PC-9 (cell line): Measurements from ENCODE around the gene EXO1. TPM values are rescaled to one million over a fixed set of nuclear protein-coding genes. Genes with fewer than 3 reads are reported as not detected.

Source experiments
- BruUV-seq: library from RNA; stranded (reverse); fragments of 400-500 nt; replicated peaks from 2 replicates; lab custom pipeline; 2021; lab: Mats Ljungman, UMichigan
- CTCF ChIA-PET: fragments of 300-600 bp; sonication (Branson Sonifier 250); formaldehyde crosslinking; loops from one replicate; lab custom pipeline; 2022; ENCODE audit warnings: antibody characterized with exemption; lab: Charles Lee
- POLR2A ChIA-PET: fragments of 300-600 bp; sonication (Branson Sonifier 250); formaldehyde crosslinking; loops from one replicate; lab custom pipeline; 2022; ENCODE audit warnings: antibody characterized with exemption; ENCODE audit not compliant: unreplicated experiment; lab: Charles Lee
- DNase-seq, 2 experiments: peaks; one replicate each; pipeline versions ENCODE4 v3.0.0 to v3.0.0-alpha.2; 2015 to 2022; ENCODE audit warnings: mixed read lengths in 1 of 2
- H2AFZ ChIP-seq: fragments of 200-600 bp; sonication (generic); 2 replicates; pipeline ENCODE4 v1.8.1; 2017; ENCODE audit warnings: antibody characterized with exemption
- H3F3A ChIP-seq: fragments of 200-600 bp; sonication (generic); 2 replicates; pipeline ENCODE4 v1.8.1; 2017; ENCODE audit warnings: antibody characterized with exemption, mild to moderate bottlenecking, low read depth; ENCODE audit not compliant: insufficient read depth
- H3K27ac ChIP-seq: fragments of 200-600 bp; sonication (generic); 2 replicates; pipeline ENCODE4 v1.6.1; 2016; ENCODE audit warnings: mixed run types
- H3K27me3 ChIP-seq: fragments of 200-600 bp; sonication (generic); 2 replicates; pipeline ENCODE4 v1.6.1; 2016; ENCODE audit warnings: low read depth, mixed run types; ENCODE audit not compliant: insufficient read depth
- H3K36me3 ChIP-seq: fragments of 200-600 bp; sonication (generic); 2 replicates; pipeline ENCODE4 v1.6.1; 2016; ENCODE audit warnings: low read depth, mixed run types
- H3K4me1 ChIP-seq: fragments of 200-600 bp; sonication (generic); replicated peaks from 2 replicates; pipeline ENCODE4 v1.6.1; 2016; ENCODE audit warnings: mixed run types; ENCODE audit not compliant: insufficient read depth
- H3K4me2 ChIP-seq: fragments of 200-600 bp; sonication (generic); 2 replicates; pipeline ENCODE4 v1.6.1; 2017; ENCODE audit warnings: mixed run types
- H3K4me3 ChIP-seq: fragments of 200-600 bp; sonication (generic); 2 replicates; pipeline ENCODE4 v1.6.1; 2016; ENCODE audit warnings: mixed run types
- H3K79me2 ChIP-seq: fragments of 200-600 bp; sonication (generic); 2 replicates; pipeline ENCODE4 v1.6.1; 2017; ENCODE audit warnings: low read depth, mixed run types
- H3K9me2 ChIP-seq: fragments of 200-600 bp; sonication (generic); 2 replicates; pipeline ENCODE4 v1.8.1; 2017; ENCODE audit warnings: mild to moderate bottlenecking; ENCODE audit not compliant: insufficient read depth
- H3K9me3 ChIP-seq: fragments of 200-600 bp; sonication (generic); 2 replicates; pipeline ENCODE4 v1.8.1; 2016; ENCODE audit warnings: low read depth; ENCODE audit not compliant: insufficient read depth
- H4K20me1 ChIP-seq: fragments of 200-600 bp; sonication (generic); 2 replicates; pipeline ENCODE4 v1.8.1; 2017; ENCODE audit not compliant: insufficient read depth
- EZH2 ChIP-seq: fragments of 200-600 bp; sonication (generic); IDR thresholded peaks from 2 replicates; pipeline ENCODE4 v1.8.0; 2017; ENCODE audit warnings: antibody characterized with exemption, low read depth
- intact Hi-C: fragments of 100-400 bp; cut with micrococcal nuclease; formaldehyde crosslinking; loops from one replicate; pipeline ENCODE4 v1.10.0; 2022; ENCODE audit not compliant: unreplicated experiment
- total RNA-seq: library from RNA; stranded (reverse); gene quantifications from 2 replicates; pipeline ENCODE4 v1.2.3, GENCODE V29; 2021
- TF ChIP-seq, protein P1 (sequence below): fragments of 200-600 bp; sonication (generic); conservative IDR thresholded peaks from 2 replicates; pipeline ENCODE4 v1.6.1; 2017; ENCODE audit warnings: mixed run types, antibody characterized with exemption, mild to moderate bottlenecking, moderate library complexity

EXO1 gene
- total RNA-seq, 1 experiment from 2014 or later = 32.1 TPM

DNA sequence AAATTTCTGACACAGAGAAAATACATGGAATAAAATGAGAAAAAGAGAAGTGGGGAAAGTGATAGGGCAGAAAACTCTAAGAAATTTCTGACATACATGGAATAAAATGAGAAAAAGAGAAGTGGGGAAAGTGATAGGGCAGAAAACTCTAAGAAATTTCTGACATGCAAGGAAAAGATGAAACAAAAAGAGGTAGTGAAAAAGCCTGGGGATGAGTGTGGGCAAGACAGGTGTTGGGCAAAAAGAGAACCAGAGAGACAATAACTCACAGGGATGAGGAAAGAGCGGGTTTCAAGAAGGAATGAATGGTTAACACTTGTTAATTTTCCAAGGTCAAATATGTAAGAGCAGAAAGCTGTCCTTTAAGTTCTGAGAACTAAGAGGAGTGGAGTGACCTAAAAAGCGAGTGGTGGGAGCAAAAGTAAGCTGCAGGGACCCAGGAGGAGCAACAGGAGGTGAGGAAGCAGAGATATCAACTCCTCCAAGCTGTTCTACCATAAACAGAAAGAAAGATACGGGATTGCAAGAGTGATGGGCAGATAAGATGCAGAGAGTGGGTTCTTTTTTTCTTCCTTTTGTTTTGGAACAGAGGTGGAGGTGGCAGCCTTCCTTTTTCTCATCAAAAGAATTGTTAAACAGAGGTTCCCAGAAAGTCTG lies 29.9 kb upstream of the EXO1 start:
- Histone ChIP-seq H3K36me3 (no peaks in the 10 kb centered on the region), H3K27me3 (no peaks in the 10 kb centered on the region), H2AFZ (no peak overlapping the region), H3K4me1 (peaks cover 35% of the 10 kb centered on the region), H4K20me1 (no peaks in the 10 kb centered on the region), H3F3A (peaks cover 25% of the 10 kb centered on the region; the same call in 1 of the 2 replicates), H3K9me3 (no peaks in the 10 kb centered on the region), H3K4me2 (peak overlapping the region; percentile 32; the same call in 1 of the 2 replicates), H3K27ac (peak overlapping the region; percentile 53), H3K4me3 (no peak overlapping the region), H3K79me2 (no peaks in the 10 kb centered on the region), H3K9me2 (no peaks in the 10 kb centered on the region)
- ChIA-PET POLR2A (no interaction called here), CTCF (no interaction called here)
- TF ChIP-seq, protein P1, sequence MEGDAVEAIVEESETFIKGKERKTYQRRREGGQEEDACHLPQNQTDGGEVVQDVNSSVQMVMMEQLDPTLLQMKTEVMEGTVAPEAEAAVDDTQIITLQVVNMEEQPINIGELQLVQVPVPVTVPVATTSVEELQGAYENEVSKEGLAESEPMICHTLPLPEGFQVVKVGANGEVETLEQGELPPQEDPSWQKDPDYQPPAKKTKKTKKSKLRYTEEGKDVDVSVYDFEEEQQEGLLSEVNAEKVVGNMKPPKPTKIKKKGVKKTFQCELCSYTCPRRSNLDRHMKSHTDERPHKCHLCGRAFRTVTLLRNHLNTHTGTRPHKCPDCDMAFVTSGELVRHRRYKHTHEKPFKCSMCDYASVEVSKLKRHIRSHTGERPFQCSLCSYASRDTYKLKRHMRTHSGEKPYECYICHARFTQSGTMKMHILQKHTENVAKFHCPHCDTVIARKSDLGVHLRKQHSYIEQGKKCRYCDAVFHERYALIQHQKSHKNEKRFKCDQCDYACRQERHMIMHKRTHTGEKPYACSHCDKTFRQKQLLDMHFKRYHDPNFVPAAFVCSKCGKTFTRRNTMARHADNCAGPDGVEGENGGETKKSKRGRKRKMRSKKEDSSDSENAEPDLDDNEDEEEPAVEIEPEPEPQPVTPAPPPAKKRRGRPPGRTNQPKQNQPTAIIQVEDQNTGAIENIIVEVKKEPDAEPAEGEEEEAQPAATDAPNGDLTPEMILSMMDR = no peak
- intact Hi-C loops = no loop called here
- BruUV-seq = no TSS peak
- DNase-seq = no peak

DNA sequence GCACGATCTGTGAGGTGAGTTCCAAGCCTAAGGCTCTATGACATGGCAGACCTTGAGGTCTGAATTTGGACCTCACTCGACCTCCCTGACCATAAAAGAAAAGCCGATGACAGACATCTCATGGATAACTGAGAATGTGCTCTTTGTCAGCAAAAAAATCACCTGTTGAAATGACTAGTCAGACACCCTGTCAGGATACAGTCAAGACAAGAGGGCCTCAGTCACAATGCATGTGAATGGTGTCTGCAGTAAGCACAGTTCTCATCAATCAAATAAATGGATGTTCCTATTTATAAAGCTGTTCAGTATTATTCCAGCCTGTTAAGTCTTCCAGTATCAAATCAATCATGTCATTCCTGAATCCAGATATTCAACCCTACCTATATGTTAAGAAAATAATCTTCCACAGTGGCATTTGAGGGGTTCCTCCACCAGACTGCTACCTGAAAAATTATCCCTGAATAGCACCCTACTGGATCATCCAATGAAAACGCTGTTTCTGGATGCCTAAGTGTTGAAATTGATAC lies 28.6 kb upstream of the EXO1 start:
- Histone ChIP-seq H3K27me3 (no peaks in the 10 kb centered on the region), H3K4me1 (peaks cover 35% of the 10 kb centered on the region), H3K79me2 (no peaks in the 10 kb centered on the region), H3K27ac (no peak overlapping the region), H3K4me3 (no peak overlapping the region), H3K4me2 (no peak overlapping the region), H3K36me3 (no peaks in the 10 kb centered on the region), H2AFZ (no peak overlapping the region), H3F3A (peaks cover 22% of the 10 kb centered on the region; the same call in 1 of the 2 replicates), H3K9me3 (no peaks in the 10 kb centered on the region), H3K9me2 (no peaks in the 10 kb centered on the region), H4K20me1 (no peaks in the 10 kb centered on the region)
- ChIA-PET POLR2A (no interaction called here), CTCF (no interaction called here)
- intact Hi-C loops = no loop called here
- TF ChIP-seq, protein P1 = no peak
- TF ChIP-seq EZH2 = no peak
- BruUV-seq = no TSS peak
- no peak for DNase-seq

DNA sequence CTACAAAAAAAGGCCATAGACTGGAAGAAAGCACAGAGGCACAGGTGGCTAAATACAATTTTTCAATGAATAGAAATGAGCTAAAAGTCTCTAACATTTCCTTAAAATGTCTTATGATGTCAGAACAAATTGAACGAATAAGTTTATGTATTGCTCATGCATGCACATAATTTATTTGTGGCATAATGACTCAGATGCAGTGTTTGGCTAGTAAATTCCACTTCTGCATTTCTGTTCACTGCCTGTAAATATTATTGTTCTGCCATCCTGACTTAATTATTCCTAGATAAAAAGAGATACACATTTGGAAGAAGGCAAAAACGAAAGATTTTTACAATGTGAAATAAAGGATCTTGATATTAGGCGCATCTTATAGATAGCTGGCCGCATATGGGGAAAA lies 26.6 kb upstream of the EXO1 start:
- Histone ChIP-seq H3K36me3 (no peaks in the 10 kb centered on the region), H3F3A (peaks cover 19% of the 10 kb centered on the region; the same call in 1 of the 2 replicates), H3K9me2 (no peaks in the 10 kb centered on the region), H3K4me3 (no peak overlapping the region), H4K20me1 (no peaks in the 10 kb centered on the region), H3K27ac (no peak overlapping the region), H2AFZ (no peak overlapping the region), H3K27me3 (no peaks in the 10 kb centered on the region), H3K4me2 (no peak overlapping the region), H3K9me3 (no peaks in the 10 kb centered on the region), H3K79me2 (no peaks in the 10 kb centered on the region), H3K4me1 (peaks cover 30% of the 10 kb centered on the region)
- peak in 1 of 2 experiments; percentile 80 for DNase-seq
- ChIA-PET POLR2A (interaction anchor here (0.7 kb wide), 1 partner anchor 241 kb away, joined by 3 read pairs; no protein-coding TSS in a partner anchor), CTCF (no interaction called here)
- no TSS peak for BruUV-seq
- intact Hi-C loops = no loop called here
- no peak for TF ChIP-seq EZH2
- TF ChIP-seq, protein P1 = no peak
